MCF 10A (cell line): Measurements from ENCODE around the gene LMNA. TPM values are rescaled to one million over a fixed set of nuclear protein-coding genes. Genes with fewer than 3 reads are reported as not detected.

Source experiments
- BruUV-seq: library from RNA; stranded (reverse); fragments of 400-500 nt; replicated peaks from 2 replicates; lab custom pipeline; 2021; lab: Mats Ljungman, UMichigan
- CTCF ChIA-PET: fragments of 300-600 bp; sonication (Branson Sonifier 250); formaldehyde crosslinking; extraction: SDS; loops from one replicate; lab custom pipeline; 2021; ENCODE audit warnings: antibody characterized with exemption, inconsistent platforms; lab: Yijun Ruan, JAX
- POLR2A ChIA-PET: fragments of 300-600, 350-650 bp; sonication (Branson Sonifier 250); formaldehyde crosslinking; extraction: SDS; loops from one replicate; lab custom pipeline; 2020; ENCODE audit warnings: antibody characterized with exemption, inconsistent platforms; lab: Yijun Ruan, JAX
- DNase-seq: peaks from one replicate; pipeline ENCODE4 v3.0.0-alpha.2; 2018; ENCODE audit not compliant: unreplicated experiment
- H3K27ac Mint-ChIP-seq: one replicate; pipeline ENCODE4 v1.8.0; 2022; ENCODE audit warnings: mild to moderate bottlenecking, low read depth, mixed read lengths; ENCODE audit not compliant: unreplicated experiment
- H3K27me3 Mint-ChIP-seq: one replicate; pipeline ENCODE4 v1.8.0; 2022; ENCODE audit warnings: mixed read lengths; ENCODE audit not compliant: insufficient read depth, unreplicated experiment
- H3K36me3 Mint-ChIP-seq: one replicate; pipeline ENCODE4 v1.8.0; 2022; ENCODE audit warnings: mild to moderate bottlenecking, moderate library complexity, mixed read lengths; ENCODE audit not compliant: insufficient read depth, unreplicated experiment
- H3K4me1 Mint-ChIP-seq: one replicate; pipeline ENCODE4 v1.8.0; 2022; ENCODE audit warnings: mixed read lengths; ENCODE audit not compliant: insufficient read depth, unreplicated experiment
- H3K4me3 Mint-ChIP-seq: one replicate; pipeline ENCODE4 v1.8.0; 2022; ENCODE audit warnings: mild to moderate bottlenecking, moderate library complexity, mixed read lengths; ENCODE audit not compliant: unreplicated experiment
- H3K9me3 Mint-ChIP-seq: one replicate; pipeline ENCODE4 v1.8.0; 2022; ENCODE audit warnings: mixed read lengths; ENCODE audit not compliant: unreplicated experiment
- CTCF ChIP-seq: fragments of 200-600 bp; IDR thresholded peaks from one replicate; pipeline ENCODE4 v1.8.0; 2022; ENCODE audit warnings: antibody characterized with exemption, mild to moderate bottlenecking; ENCODE audit not compliant: unreplicated experiment
- intact Hi-C: fragments of 100-400 bp; cut with micrococcal nuclease; formaldehyde crosslinking; loops from 2 replicates; pipeline ENCODE4 v1.14.1; 2022
- total RNA-seq: library from RNA; stranded (reverse); gene quantifications from 2 replicates; pipeline ENCODE4 v1.2.3, GENCODE V29; 2022

Gene LMNA
- total RNA-seq, 1 experiment from 2014 or later = 716 TPM

- intact Hi-C loops = loop anchor here (1.0 kb wide), 1 partner anchor 23 kb away; no protein-coding TSS in a partner anchor
- POLR2A ChIA-PET = interaction anchor here (0.6 to 25.7 kb wide), 10 partner anchors 11 to 642 kb away, joined by 3 to 960 read pairs (median 28); partner anchors contain the start of genes KHDC4, LMNA, PMF1 and SMG5
- Mint-ChIP-seq H3K27me3 (no peaks in the 10 kb centered on the region), H3K4me3 (peak overlapping the region; percentile 60), H3K4me1 (peaks cover 78% of the 10 kb centered on the region), H3K9me3 (no peaks in the 10 kb centered on the region), H3K36me3 (peaks cover 50% of the 10 kb centered on the region), H3K27ac (peak overlapping the region; percentile 96)
- peak; percentile 92 for DNase-seq
- CTCF ChIA-PET = interaction anchor here (0.5 to 46.2 kb wide), 6 partner anchors 9 to 98 kb away, joined by 3 to 1892 read pairs (median 103); partner anchors contain the start of genes LMNA and MEX3A
- no peak for TF ChIP-seq CTCF
- BruUV-seq = no TSS peak
Measured at GRCh38 chr1:156126630-156127534, 12.4 kb downstream of the LMNA start.

- no peaks in the 10 kb centered on the region for H3K27me3 Mint-ChIP-seq
- peaks cover 66% of the 10 kb centered on the region for H3K4me1 Mint-ChIP-seq
Measured at GRCh38 chr1:156128308-156128653, 13.8 kb downstream of the LMNA start.

GRCh38 chr1:156128654-156129597 lies 14.4 kb downstream of the LMNA start:
- Mint-ChIP-seq H3K4me1 (peaks cover 59% of the 10 kb centered on the region), H3K27ac (peak overlapping the region; percentile 96)
- no TSS peak for BruUV-seq

More at GRCh38 chr1:156128308-156128653, 13.8 kb downstream of the LMNA start:
- TF ChIP-seq CTCF = no peak
- BruUV-seq = no TSS peak
- peaks cover 56% of the 10 kb centered on the region for H3K36me3 Mint-ChIP-seq
- ChIA-PET CTCF (interaction anchor here (0.6 to 46.2 kb wide), 12 partner anchors 9 to 409 kb away, joined by 3 to 1892 read pairs (median 4); partner anchors contain the start of genes LMNA, MEX3A, PMF1 and SSR2), POLR2A (interaction anchor here (0.5 to 25.7 kb wide), 13 partner anchors 13 to 559 kb away, joined by 3 to 960 read pairs (median 7); partner anchors contain the start of genes LMNA, PMF1, SMG5 and SSR2)
- peak overlapping the region; percentile 96 for H3K27ac Mint-ChIP-seq
- H3K9me3 Mint-ChIP-seq = no peaks in the 10 kb centered on the region
- intact Hi-C loops = no loop called here
- peak overlapping the region; percentile 60 for H3K4me3 Mint-ChIP-seq
- no peak for DNase-seq

More at GRCh38 chr1:156128654-156129597, 14.4 kb downstream of the LMNA start:
- POLR2A ChIA-PET = interaction anchor here (0.6 to 25.7 kb wide), 17 partner anchors 13 to 1183 kb away, joined by 3 to 960 read pairs (median 7); partner anchors contain the start of genes KHDC4, LMNA, PMF1 and SLC25A44
- Mint-ChIP-seq H3K4me3 (peak overlapping the region; percentile 60), H3K36me3 (peaks cover 62% of the 10 kb centered on the region), H3K9me3 (no peaks in the 10 kb centered on the region), H3K27me3 (no peaks in the 10 kb centered on the region)
- intact Hi-C loops = no loop called here
- DNase-seq = peak; percentile 44
- CTCF ChIA-PET = interaction anchor here (0.6 to 46.2 kb wide), 27 partner anchors 8 to 409 kb away, joined by 3 to 1892 read pairs (median 5); partner anchors contain the start of genes LMNA, MEX3A, PMF1 and SSR2
- no peak for TF ChIP-seq CTCF
